AG04450 (cell line): ENCODE results near the gene KIF5A. TPM values are rescaled to one million over a fixed set of nuclear protein-coding genes. Genes with fewer than 3 reads are reported as not detected.

ENCODE experiments used
- CTCF ChIA-PET: fragments of 300-600, 350-600 bp; formaldehyde crosslinking; extraction: SDS; loops from one replicate; lab custom pipeline; 2022; ENCODE audit warnings: antibody characterized with exemption, inconsistent platforms; lab: Charles Lee
- POLR2A ChIA-PET: fragments of 350-600 bp; formaldehyde crosslinking; extraction: SDS; loops from one replicate; lab custom pipeline; 2021; ENCODE audit warnings: antibody characterized with exemption, inconsistent platforms; lab: Yijun Ruan, JAX
- DNase-seq: peaks from one replicate; pipeline ENCODE4 v3.0.0-alpha.2; 2011; ENCODE audit warnings: low read depth, low spot score
- H3K27ac ChIP-seq: one replicate; pipeline ENCODE4 v1.5.1; 2012; ENCODE audit warnings: low read depth, low read length, control low read depth
- H3K27me3 ChIP-seq: one replicate; pipeline ENCODE4 v1.6.0; 2012; ENCODE audit warnings: low read length; ENCODE audit not compliant: control insufficient read depth, insufficient read depth
- H3K4me3 ChIP-seq: 2 replicates; pipeline ENCODE4 v1.5.1; 2011; ENCODE audit warnings: mild to moderate bottlenecking, low read depth, low read length, control low read depth
- H3K9me3 ChIP-seq: 2 replicates; pipeline ENCODE4 v1.5.1; 2012; ENCODE audit warnings: low read length; ENCODE audit not compliant: control insufficient read depth, insufficient read depth
- polyA plus RNA-seq: library from polyadenylated mRNA; depleted of rRNA; stranded (reverse); fragments of >200 nt; gene quantifications from 2 replicates; pipeline ENCODE4 v1.2.3, GENCODE V29; 2011
- TF ChIP-seq, protein P1 (sequence below): IDR thresholded peaks from 2 replicates; pipeline ENCODE4 v1.5.1; 2011; ENCODE audit warnings: low read depth, low read length, control low read depth, inconsistent platforms

Gene KIF5A
- polyA plus RNA-seq, 1 experiment = 0.45 TPM

- ChIA-PET CTCF (interaction anchor here (2.9 to 6.7 kb wide), 2 partner anchors 43 to 53 kb away, joined by 16 to 112 read pairs; partner anchors contain the start of gene B4GALNT1), POLR2A (no interaction called here)
- no peak overlapping the region for H3K4me3 ChIP-seq
- peaks cover 19% of the 10 kb centered on the region for H3K27me3 ChIP-seq
- no peak for DNase-seq
- H3K27ac ChIP-seq = no peak overlapping the region
- TF ChIP-seq, protein P1, sequence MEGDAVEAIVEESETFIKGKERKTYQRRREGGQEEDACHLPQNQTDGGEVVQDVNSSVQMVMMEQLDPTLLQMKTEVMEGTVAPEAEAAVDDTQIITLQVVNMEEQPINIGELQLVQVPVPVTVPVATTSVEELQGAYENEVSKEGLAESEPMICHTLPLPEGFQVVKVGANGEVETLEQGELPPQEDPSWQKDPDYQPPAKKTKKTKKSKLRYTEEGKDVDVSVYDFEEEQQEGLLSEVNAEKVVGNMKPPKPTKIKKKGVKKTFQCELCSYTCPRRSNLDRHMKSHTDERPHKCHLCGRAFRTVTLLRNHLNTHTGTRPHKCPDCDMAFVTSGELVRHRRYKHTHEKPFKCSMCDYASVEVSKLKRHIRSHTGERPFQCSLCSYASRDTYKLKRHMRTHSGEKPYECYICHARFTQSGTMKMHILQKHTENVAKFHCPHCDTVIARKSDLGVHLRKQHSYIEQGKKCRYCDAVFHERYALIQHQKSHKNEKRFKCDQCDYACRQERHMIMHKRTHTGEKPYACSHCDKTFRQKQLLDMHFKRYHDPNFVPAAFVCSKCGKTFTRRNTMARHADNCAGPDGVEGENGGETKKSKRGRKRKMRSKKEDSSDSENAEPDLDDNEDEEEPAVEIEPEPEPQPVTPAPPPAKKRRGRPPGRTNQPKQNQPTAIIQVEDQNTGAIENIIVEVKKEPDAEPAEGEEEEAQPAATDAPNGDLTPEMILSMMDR = no peak
- H3K9me3 ChIP-seq = no peaks in the 10 kb centered on the region
Measured at GRCh38 chr12:57579677-57580465, 30.0 kb downstream of the KIF5A start.

- ChIA-PET POLR2A (no interaction called here), CTCF (interaction anchor here (2.9 to 6.7 kb wide), 2 partner anchors 42 to 53 kb away, joined by 16 to 112 read pairs; partner anchors contain the start of gene B4GALNT1)
- H3K27me3 ChIP-seq = peaks cover 18% of the 10 kb centered on the region
Measured at GRCh38 chr12:57580466-57580795, 30.6 kb downstream of the KIF5A start.

DNA sequence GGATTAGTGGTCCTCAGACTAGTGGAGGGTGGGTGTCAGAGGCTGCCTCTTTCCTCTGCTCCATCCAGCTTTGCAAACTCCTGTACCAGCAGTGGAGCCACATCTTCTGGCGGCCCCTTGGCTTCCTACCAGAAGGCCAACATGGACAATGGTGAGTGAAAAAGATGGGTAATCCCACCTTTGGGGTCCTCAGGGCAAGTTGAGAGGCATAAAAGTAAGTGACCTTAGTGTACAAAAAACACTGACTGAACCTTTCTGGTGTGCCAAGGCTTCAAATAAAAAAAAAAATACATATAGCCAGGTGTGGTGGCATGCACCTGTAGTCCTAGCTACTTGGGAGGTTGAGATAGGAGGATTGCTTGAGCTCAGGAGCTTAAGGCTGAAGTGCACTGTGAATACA, 32.0 kb downstream of the KIF5A start:
- Histone ChIP-seq H3K27me3 (peaks cover 21% of the 10 kb centered on the region), H3K27ac (no peak overlapping the region), H3K9me3 (no peaks in the 10 kb centered on the region), H3K4me3 (no peak overlapping the region)
- DNase-seq = no peak
- POLR2A ChIA-PET = no interaction called here
- TF ChIP-seq, protein P1 = no peak
- CTCF ChIA-PET = interaction anchor here (0.7 to 6.7 kb wide), 8 partner anchors 8 to 1186 kb away, joined by 7 to 112 read pairs (median 28); partner anchors contain the start of genes B4GALNT1 and OS9

More at GRCh38 chr12:57580466-57580795, 30.6 kb downstream of the KIF5A start:
- H3K27ac ChIP-seq = no peak overlapping the region
- no peak overlapping the region for H3K4me3 ChIP-seq
- TF ChIP-seq, protein P1 = no peak
- no peak for DNase-seq
- H3K9me3 ChIP-seq = no peaks in the 10 kb centered on the region

- CTCF ChIA-PET = interaction anchor here (0.7 to 6.7 kb wide), 18 partner anchors 9 to 1186 kb away, joined by 3 to 112 read pairs (median 16); partner anchors contain the start of genes B4GALNT1 and OS9
- peaks cover 21% of the 10 kb centered on the region for H3K27me3 ChIP-seq
Measured at GRCh38 chr12:57582440-57582839, 32.6 kb downstream of the KIF5A start.

More at GRCh38 chr12:57582440-57582839, 32.6 kb downstream of the KIF5A start:
- Histone ChIP-seq H3K4me3 (no peak overlapping the region), H3K27ac (no peak overlapping the region), H3K9me3 (no peaks in the 10 kb centered on the region)
- POLR2A ChIA-PET = interaction anchor here (0.6 kb wide), 1 partner anchor 172 kb away, joined by 3 read pairs; no protein-coding TSS in a partner anchor
- TF ChIP-seq, protein P1 = no peak
- DNase-seq = no peak
